GM23338 (cell line): Measurements from ENCODE around the gene PARP2. TPM values are rescaled to one million over a fixed set of nuclear protein-coding genes. Genes with fewer than 3 reads are reported as not detected.

Experiments
- ATAC-seq: fragments of 200-7000 bp; cut with Tn5 transposase; 3 replicates; pipeline ENCODE4 v1.9.1; 2020
- DNase-seq: peaks from one replicate; pipeline ENCODE4 v3.0.0-alpha.2; 2015; ENCODE audit warnings: low spot score
- H2AFZ ChIP-seq: fragments of 200-600 bp; sonication (generic); 2 replicates; pipeline ENCODE4 v1.8.0; 2016; ENCODE audit warnings: antibody characterized with exemption, mild to moderate bottlenecking, moderate library complexity
- H3F3A ChIP-seq: fragments of 200-600 bp; sonication (generic); replicated peaks from 2 replicates; pipeline ENCODE4 v1.8.0; 2017; ENCODE audit warnings: antibody characterized with exemption, mixed run types, low read depth
- H3K27ac ChIP-seq: fragments of 200-600 bp; sonication (generic); 2 replicates; pipeline ENCODE4 v1.6.1; 2016; ENCODE audit warnings: low read depth
- H3K27me3 ChIP-seq: fragments of 200-600 bp; sonication (generic); 2 replicates; pipeline ENCODE4 v1.8.0; 2016; ENCODE audit warnings: mild to moderate bottlenecking, mixed run types, moderate library complexity; ENCODE audit not compliant: insufficient read depth
- H3K36me3 ChIP-seq: fragments of 200-600 bp; sonication (generic); 2 replicates; pipeline ENCODE4 v1.8.0; 2016; ENCODE audit warnings: mild to moderate bottlenecking; ENCODE audit not compliant: insufficient read depth
- H3K4me1 ChIP-seq: fragments of 200-600 bp; sonication (generic); 2 replicates; pipeline ENCODE4 v1.8.0; 2016; ENCODE audit warnings: mild to moderate bottlenecking, moderate library complexity; ENCODE audit not compliant: insufficient read depth
- H3K4me2 ChIP-seq: fragments of 200-600 bp; sonication (generic); 2 replicates; pipeline ENCODE4 v1.7.1; 2017; ENCODE audit warnings: mixed run types
- H3K4me3 ChIP-seq: fragments of 200-600 bp; sonication (generic); 2 replicates; pipeline ENCODE4 v1.6.1; 2016; ENCODE audit warnings: mixed run types
- H3K79me2 ChIP-seq: fragments of 200-600 bp; sonication (generic); replicated peaks from 2 replicates; pipeline ENCODE4 v1.8.0; 2017; ENCODE audit warnings: mild to moderate bottlenecking; ENCODE audit not compliant: insufficient read depth
- H3K9me2 ChIP-seq: fragments of 200-600 bp; sonication (generic); 2 replicates; pipeline ENCODE4 v1.8.0; 2017; ENCODE audit not compliant: insufficient read depth
- H4K20me1 ChIP-seq: fragments of 200-600 bp; sonication (generic); replicated peaks from 2 replicates; pipeline ENCODE4 v1.8.0; 2017; ENCODE audit warnings: mild to moderate bottlenecking; ENCODE audit not compliant: insufficient read depth
- H3K27ac Mint-ChIP-seq: 2 replicates; pipeline ENCODE4 v1.8.0; 2020; ENCODE audit warnings: inconsistent platforms, mild to moderate bottlenecking, moderate library complexity, mixed read lengths
- H3K27me3 Mint-ChIP-seq: 3 replicates; pipeline ENCODE4 v1.8.0; 2022; ENCODE audit warnings: low read depth, mild to moderate bottlenecking, moderate library complexity, mixed read lengths, inconsistent platforms; ENCODE audit not compliant: insufficient read depth, poor library complexity
- H3K36me3 Mint-ChIP-seq: 3 replicates; pipeline ENCODE4 v1.8.0; 2021; ENCODE audit warnings: low read depth, mild to moderate bottlenecking, inconsistent platforms, moderate library complexity, mixed read lengths
- H3K4me1 Mint-ChIP-seq: 3 replicates; pipeline ENCODE4 v1.8.0; 2020; ENCODE audit warnings: mild to moderate bottlenecking, inconsistent platforms, mixed read lengths
- H3K4me3 Mint-ChIP-seq: 3 replicates; pipeline ENCODE4 v1.8.0; 2021; ENCODE audit warnings: moderate library complexity, mild to moderate bottlenecking, inconsistent platforms, mixed read lengths
- H3K9me3 Mint-ChIP-seq: 3 replicates; pipeline ENCODE4 v1.8.0; 2020; ENCODE audit warnings: moderate library complexity, mild to moderate bottlenecking, inconsistent platforms, mixed read lengths
- CREB1 ChIP-seq: fragments of 250-450 bp; sonication (Bioruptor Pico); IDR thresholded peaks from 2 replicates; pipeline ENCODE4 v1.5.0; 2020; ENCODE audit warnings: low read depth, mild to moderate bottlenecking, moderate library complexity
- JUNB ChIP-seq: IDR thresholded peaks from one replicate; pipeline ENCODE4 v1.6.1; 2016; ENCODE audit warnings: antibody characterized with exemption; ENCODE audit not compliant: unreplicated experiment
- NANOG ChIP-seq: IDR thresholded peaks from 2 replicates; pipeline ENCODE4 v1.6.1; 2016; ENCODE audit warnings: antibody characterized with exemption, borderline replicate concordance
- POLR2AphosphoS5 ChIP-seq: IDR thresholded peaks from 2 replicates; pipeline ENCODE4 v1.6.1; 2016; ENCODE audit warnings: antibody characterized with exemption, low read depth
- ZNF114 ChIP-seq: fragments of 250-450 bp; sonication (Bioruptor Pico); IDR thresholded peaks from 2 replicates; pipeline ENCODE4 v1.5.0; 2020; ENCODE audit warnings: mild to moderate bottlenecking, moderate library complexity
- ZNF331 ChIP-seq: fragments of 250-450 bp; sonication (Bioruptor Pico); IDR thresholded peaks from 2 replicates; pipeline ENCODE4 v1.5.0; 2020; ENCODE audit warnings: low read depth, mild to moderate bottlenecking, moderate library complexity
- polyA plus RNA-seq: library from polyadenylated mRNA; unstranded; fragments of >200 nt; fragmentation: Nextera tagmentation; extraction: Ambion mirVana; gene quantifications from 2 replicates; pipeline ENCODE4 v1.2.1, GENCODE V29; 2016
- total RNA-seq: library from RNA; depleted of rRNA; stranded (reverse); fragments of >200 nt; shearing (Covaris generic); gene quantifications from 2 replicates; pipeline ENCODE4 v1.2.3, GENCODE V29; 2014
- TF ChIP-seq, protein P1 (sequence below): fragments of 250-450 bp; sonication (Bioruptor Pico); IDR thresholded peaks from 2 replicates; pipeline ENCODE4 v1.5.0; 2020; ENCODE audit warnings: mild to moderate bottlenecking, moderate library complexity
- TF ChIP-seq, protein P2 (sequence below): IDR thresholded peaks from 2 replicates; pipeline ENCODE4 v1.6.1; 2016; ENCODE audit warnings: antibody characterized with exemption
- TF ChIP-seq, protein P3 (sequence below): IDR thresholded peaks from one replicate; pipeline ENCODE4 v1.6.1; 2018; ENCODE audit warnings: antibody characterized with exemption; ENCODE audit not compliant: unreplicated experiment

PARP2 gene
- total and polyA plus RNA-seq, 2 experiments from 2014 or later = 27.8 to 42.7 TPM

DNA sequence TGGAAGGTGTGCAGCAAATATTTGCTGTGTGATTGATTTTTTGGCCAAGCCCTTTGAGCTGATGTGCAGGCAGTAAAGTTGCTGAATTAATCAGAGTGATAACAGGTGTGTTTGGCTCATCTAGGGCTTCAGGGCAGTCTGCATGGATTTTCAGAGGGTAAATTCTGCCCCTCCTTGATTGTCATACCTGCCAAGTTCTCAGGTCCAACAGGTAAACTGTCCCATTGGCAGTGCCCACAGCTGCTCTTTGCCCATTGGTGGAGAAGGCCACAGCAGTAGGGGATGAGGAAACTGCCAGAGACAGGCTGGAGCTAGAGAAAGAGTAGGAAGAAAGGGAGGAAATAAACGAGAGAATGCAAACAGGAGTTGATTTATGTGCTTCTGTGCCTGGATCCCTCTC is 36.3 kb downstream of the PARP2 start (continued):
- TF ChIP-seq, protein P1, sequence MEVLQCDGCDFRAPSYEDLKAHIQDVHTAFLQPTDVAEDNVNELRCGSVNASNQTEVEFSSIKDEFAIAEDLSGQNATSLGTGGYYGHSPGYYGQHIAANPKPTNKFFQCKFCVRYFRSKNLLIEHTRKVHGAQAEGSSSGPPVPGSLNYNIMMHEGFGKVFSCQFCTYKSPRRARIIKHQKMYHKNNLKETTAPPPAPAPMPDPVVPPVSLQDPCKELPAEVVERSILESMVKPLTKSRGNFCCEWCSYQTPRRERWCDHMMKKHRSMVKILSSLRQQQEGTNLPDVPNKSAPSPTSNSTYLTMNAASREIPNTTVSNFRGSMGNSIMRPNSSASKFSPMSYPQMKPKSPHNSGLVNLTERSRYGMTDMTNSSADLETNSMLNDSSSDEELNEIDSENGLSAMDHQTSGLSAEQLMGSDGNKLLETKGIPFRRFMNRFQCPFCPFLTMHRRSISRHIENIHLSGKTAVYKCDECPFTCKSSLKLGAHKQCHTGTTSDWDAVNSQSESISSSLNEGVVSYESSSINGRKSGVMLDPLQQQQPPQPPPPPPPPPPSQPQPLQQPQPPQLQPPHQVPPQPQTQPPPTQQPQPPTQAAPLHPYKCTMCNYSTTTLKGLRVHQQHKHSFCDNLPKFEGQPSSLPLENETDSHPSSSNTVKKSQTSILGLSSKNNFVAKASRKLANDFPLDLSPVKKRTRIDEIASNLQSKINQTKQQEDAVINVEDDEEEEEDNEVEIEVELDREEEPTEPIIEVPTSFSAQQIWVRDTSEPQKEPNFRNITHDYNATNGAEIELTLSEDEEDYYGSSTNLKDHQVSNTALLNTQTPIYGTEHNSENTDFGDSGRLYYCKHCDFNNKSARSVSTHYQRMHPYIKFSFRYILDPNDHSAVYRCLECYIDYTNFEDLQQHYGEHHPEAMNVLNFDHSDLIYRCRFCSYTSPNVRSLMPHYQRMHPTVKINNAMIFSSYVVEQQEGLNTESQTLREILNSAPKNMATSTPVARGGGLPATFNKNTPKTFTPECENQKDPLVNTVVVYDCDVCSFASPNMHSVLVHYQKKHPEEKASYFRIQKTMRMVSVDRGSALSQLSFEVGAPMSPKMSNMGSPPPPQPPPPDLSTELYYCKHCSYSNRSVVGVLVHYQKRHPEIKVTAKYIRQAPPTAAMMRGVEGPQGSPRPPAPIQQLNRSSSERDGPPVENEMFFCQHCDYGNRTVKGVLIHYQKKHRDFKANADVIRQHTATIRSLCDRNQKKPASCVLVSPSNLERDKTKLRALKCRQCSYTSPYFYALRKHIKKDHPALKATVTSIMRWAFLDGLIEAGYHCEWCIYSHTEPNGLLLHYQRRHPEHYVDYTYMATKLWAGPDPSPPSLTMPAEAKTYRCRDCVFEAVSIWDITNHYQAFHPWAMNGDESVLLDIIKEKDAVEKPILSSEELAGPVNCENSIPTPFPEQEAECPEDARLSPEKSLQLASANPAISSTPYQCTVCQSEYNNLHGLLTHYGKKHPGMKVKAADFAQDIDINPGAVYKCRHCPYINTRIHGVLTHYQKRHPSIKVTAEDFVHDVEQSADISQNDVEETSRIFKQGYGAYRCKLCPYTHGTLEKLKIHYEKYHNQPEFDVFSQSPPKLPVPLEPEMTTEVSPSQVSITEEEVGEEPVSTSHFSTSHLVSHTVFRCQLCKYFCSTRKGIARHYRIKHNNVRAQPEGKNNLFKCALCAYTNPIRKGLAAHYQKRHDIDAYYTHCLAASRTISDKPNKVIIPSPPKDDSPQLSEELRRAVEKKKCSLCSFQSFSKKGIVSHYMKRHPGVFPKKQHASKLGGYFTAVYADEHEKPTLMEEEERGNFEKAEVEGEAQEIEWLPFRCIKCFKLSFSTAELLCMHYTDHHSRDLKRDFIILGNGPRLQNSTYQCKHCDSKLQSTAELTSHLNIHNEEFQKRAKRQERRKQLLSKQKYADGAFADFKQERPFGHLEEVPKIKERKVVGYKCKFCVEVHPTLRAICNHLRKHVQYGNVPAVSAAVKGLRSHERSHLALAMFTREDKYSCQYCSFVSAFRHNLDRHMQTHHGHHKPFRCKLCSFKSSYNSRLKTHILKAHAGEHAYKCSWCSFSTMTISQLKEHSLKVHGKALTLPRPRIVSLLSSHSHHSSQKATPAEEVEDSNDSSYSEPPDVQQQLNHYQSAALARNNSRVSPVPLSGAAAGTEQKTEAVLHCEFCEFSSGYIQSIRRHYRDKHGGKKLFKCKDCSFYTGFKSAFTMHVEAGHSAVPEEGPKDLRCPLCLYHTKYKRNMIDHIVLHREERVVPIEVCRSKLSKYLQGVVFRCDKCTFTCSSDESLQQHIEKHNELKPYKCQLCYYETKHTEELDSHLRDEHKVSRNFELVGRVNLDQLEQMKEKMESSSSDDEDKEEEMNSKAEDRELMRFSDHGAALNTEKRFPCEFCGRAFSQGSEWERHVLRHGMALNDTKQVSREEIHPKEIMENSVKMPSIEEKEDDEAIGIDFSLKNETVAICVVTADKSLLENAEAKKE (CRISPR knock-in tag) = no peak
- TF ChIP-seq NANOG (no peak), JUNB (no peak), POLR2AphosphoS5 (no peak), CREB1 (CRISPR knock-in tag) (no peak), ZNF114 (CRISPR knock-in tag) (no peak)
- TF ChIP-seq, protein P2, sequence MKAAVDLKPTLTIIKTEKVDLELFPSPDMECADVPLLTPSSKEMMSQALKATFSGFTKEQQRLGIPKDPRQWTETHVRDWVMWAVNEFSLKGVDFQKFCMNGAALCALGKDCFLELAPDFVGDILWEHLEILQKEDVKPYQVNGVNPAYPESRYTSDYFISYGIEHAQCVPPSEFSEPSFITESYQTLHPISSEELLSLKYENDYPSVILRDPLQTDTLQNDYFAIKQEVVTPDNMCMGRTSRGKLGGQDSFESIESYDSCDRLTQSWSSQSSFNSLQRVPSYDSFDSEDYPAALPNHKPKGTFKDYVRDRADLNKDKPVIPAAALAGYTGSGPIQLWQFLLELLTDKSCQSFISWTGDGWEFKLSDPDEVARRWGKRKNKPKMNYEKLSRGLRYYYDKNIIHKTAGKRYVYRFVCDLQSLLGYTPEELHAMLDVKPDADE = no peak

DNA sequence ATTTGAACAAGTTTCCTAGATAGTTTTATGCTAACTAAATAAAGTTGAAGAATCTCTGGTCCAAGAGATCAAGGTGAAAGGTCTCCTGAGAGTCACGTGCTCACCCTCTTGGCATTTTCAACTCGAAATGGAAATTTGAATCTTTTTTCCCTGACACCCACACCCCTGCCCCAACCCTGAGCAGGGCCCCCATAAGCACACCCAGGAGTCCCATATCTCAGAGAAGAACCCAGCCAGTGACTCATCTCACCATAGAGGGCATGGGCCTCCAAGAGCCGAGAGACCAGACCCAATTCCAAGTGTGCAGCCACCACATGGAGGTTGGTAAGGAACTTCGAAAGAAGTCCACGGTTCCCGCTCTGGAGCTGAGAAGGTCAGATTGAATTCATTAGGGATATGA is 37.2 kb downstream of the PARP2 start:
- H3F3A ChIP-seq = no peaks in the 10 kb centered on the region
- H3K27ac ChIP-seq = no peak overlapping the region
- H3K9me3 Mint-ChIP-seq = no peaks in the 10 kb centered on the region; the same call in 2 of the 3 replicates
- no peaks in the 10 kb centered on the region for H3K9me2 ChIP-seq
- ATAC-seq (no peak), DNase-seq (no peak)
- H3K4me3 ChIP-seq = no peak overlapping the region
- H3K4me2 ChIP-seq = no peak overlapping the region
- peaks cover 4% of the 10 kb centered on the region; the same call in 1 of the 2 replicates for H3K36me3 ChIP-seq
- no peaks in the 10 kb centered on the region for H3K27me3 ChIP-seq
- peaks cover 10% of the 10 kb centered on the region for H3K27me3 Mint-ChIP-seq
- no peak overlapping the region for H3K4me3 Mint-ChIP-seq
- H3K4me1 Mint-ChIP-seq = no peaks in the 10 kb centered on the region
- H3K27ac Mint-ChIP-seq = no peak overlapping the region
- H3K36me3 Mint-ChIP-seq = peaks cover 42% of the 10 kb centered on the region
- H3K4me1 ChIP-seq = no peaks in the 10 kb centered on the region
- no peak overlapping the region for H2AFZ ChIP-seq
- H4K20me1 ChIP-seq = no peaks in the 10 kb centered on the region
- no peaks in the 10 kb centered on the region for H3K79me2 ChIP-seq
- TF ChIP-seq ZNF114 (CRISPR knock-in tag) (no peak), ZNF331 (CRISPR knock-in tag) (no peak)
- TF ChIP-seq, protein P3, sequence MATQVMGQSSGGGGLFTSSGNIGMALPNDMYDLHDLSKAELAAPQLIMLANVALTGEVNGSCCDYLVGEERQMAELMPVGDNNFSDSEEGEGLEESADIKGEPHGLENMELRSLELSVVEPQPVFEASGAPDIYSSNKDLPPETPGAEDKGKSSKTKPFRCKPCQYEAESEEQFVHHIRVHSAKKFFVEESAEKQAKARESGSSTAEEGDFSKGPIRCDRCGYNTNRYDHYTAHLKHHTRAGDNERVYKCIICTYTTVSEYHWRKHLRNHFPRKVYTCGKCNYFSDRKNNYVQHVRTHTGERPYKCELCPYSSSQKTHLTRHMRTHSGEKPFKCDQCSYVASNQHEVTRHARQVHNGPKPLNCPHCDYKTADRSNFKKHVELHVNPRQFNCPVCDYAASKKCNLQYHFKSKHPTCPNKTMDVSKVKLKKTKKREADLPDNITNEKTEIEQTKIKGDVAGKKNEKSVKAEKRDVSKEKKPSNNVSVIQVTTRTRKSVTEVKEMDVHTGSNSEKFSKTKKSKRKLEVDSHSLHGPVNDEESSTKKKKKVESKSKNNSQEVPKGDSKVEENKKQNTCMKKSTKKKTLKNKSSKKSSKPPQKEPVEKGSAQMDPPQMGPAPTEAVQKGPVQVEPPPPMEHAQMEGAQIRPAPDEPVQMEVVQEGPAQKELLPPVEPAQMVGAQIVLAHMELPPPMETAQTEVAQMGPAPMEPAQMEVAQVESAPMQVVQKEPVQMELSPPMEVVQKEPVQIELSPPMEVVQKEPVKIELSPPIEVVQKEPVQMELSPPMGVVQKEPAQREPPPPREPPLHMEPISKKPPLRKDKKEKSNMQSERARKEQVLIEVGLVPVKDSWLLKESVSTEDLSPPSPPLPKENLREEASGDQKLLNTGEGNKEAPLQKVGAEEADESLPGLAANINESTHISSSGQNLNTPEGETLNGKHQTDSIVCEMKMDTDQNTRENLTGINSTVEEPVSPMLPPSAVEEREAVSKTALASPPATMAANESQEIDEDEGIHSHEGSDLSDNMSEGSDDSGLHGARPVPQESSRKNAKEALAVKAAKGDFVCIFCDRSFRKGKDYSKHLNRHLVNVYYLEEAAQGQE = no peak
